ENCODE measurements around the gene RPS5. TPM values are rescaled to one million over a fixed set of nuclear protein-coding genes. Genes with fewer than 3 reads are reported as not detected.

Gene RPS5
- total and polyA plus RNA-seq, 4 experiments from 2014 or later: 1,172 to 1,360 (median 1,286) TPM

GRCh38 chr19:58408152-58409009 lies 21.3 kb downstream of the RPS5 start, which contains the start of gene ZNF584:
Gene ZNF584, plus strand, starts transcription at chr19:58408649. Its CDS starts 499 bp downstream, at chr19:58409148.
- peaks cover 0 to 10% of the 10 kb centered on the region in 2 donors for H3K36me3 Mint-ChIP-seq
- DNase-seq: peak; percentile 93 to 94 (median 93)
- H3K27me3 ChIP-seq (ENCODE audit: insufficient read depth, low read length): no peaks in the 10 kb centered on the region
- intact Hi-C loops (cut with micrococcal nuclease): loop anchor here (1.0 to 2.0 kb wide), 11 partner anchors 21 to 226 kb away; partner anchors contain the start of genes ERVK3-1, MZF1, RPS5 and ZNF132
- H3K27me3 Mint-ChIP-seq: no peaks in the 10 kb centered on the region
- no peaks in the 10 kb centered on the region for H3K9me3 ChIP-seq (ENCODE audit: control insufficient read depth in 1 of 2, low read length in 2 of 2)
- peaks cover 25% of the 10 kb centered on the region for H3K4me1 ChIP-seq (ENCODE audit: insufficient read depth, low read length)
- CTCF ChIA-PET (ENCODE audit: partially characterized antibody): interaction anchor here (1.0 to 1.6 kb wide), 5 partner anchors 35 to 173 kb away, joined by 3 to 5 read pairs (median 3); partner anchors contain the start of gene ZNF324B
- H3K27ac ChIP-seq (ENCODE audit: low read depth, low read length): peak within 1 kb of the TSS; percentile 77
- no peaks in the 10 kb centered on the region for H3K36me3 ChIP-seq (ENCODE audit: insufficient read depth, low read length)
- peak within 1 kb of the TSS; percentile 71 to 94 for H3K4me3 ChIP-seq (ENCODE audit: low read length in 2 of 2)
- POLR2A ChIA-PET (ENCODE audit: partially characterized antibody): interaction anchor here (0.7 to 1.8 kb wide), 17 partner anchors 8 to 136 kb away, joined by 3 to 12 read pairs (median 5); partner anchors contain the start of genes ERVK3-1, RNF225, RPS5 and TRIM28
- peak within 1 kb of the TSS; percentile 92 to 100 (median 96) for H3K4me3 Mint-ChIP-seq
- no peaks in the 10 kb centered on the region for H3K9me3 Mint-ChIP-seq
- peak within 1 kb of the TSS; percentile 91 to 98 (median 95) for H3K27ac Mint-ChIP-seq
- H3K4me1 Mint-ChIP-seq: peaks cover 21 to 39% (median 33%) of the 10 kb centered on the region in 4 donors

GRCh38 chr19:58409010-58409790 lies 22.1 kb downstream of the RPS5 start:
- peak overlapping the region; percentile 19 to 94 for H3K4me3 ChIP-seq (ENCODE audit: low read length in 2 of 2)

GRCh38 chr19:58416604-58417003 lies 29.5 kb downstream of the RPS5 start:
- H3K4me1 ChIP-seq (ENCODE audit: insufficient read depth, low read length): no peaks in the 10 kb centered on the region
- no peaks in the 10 kb centered on the region for H3K27me3 Mint-ChIP-seq
- intact Hi-C loops (cut with micrococcal nuclease): no loop called here
- H3K9me3 Mint-ChIP-seq: no peaks in the 10 kb centered on the region
- no peak for DNase-seq
- H3K4me3 ChIP-seq (ENCODE audit: low read length in 2 of 2): no peak overlapping the region
- H3K27ac ChIP-seq (ENCODE audit: low read depth, low read length): no peak overlapping the region
- peaks cover 32 to 34% of the 10 kb centered on the region in 2 donors for H3K36me3 Mint-ChIP-seq
- no peaks in the 10 kb centered on the region for H3K9me3 ChIP-seq (ENCODE audit: control insufficient read depth in 1 of 2, low read length in 2 of 2)
- H3K4me1 Mint-ChIP-seq: peaks cover 0 to 3% (median 1%) of the 10 kb centered on the region in 4 donors
- H3K4me3 Mint-ChIP-seq: no peak overlapping the region
- no peaks in the 10 kb centered on the region for H3K27me3 ChIP-seq (ENCODE audit: insufficient read depth, low read length)
- POLR2A ChIA-PET (ENCODE audit: partially characterized antibody): no interaction called here
- H3K36me3 ChIP-seq (ENCODE audit: insufficient read depth, low read length): peaks cover 24% of the 10 kb centered on the region
- CTCF ChIA-PET (ENCODE audit: partially characterized antibody): interaction anchor here (1.6 kb wide), 1 partner anchor 10 kb away, joined by 3 read pairs; no protein-coding TSS in a partner anchor
- no peak overlapping the region for H3K27ac Mint-ChIP-seq

More at GRCh38 chr19:58409010-58409790, 22.1 kb downstream of the RPS5 start:
- Histone ChIP-seq H3K27me3 (ENCODE audit: insufficient read depth, low read length) (no peaks in the 10 kb centered on the region), H3K9me3 (ENCODE audit: control insufficient read depth in 1 of 2, low read length in 2 of 2) (no peaks in the 10 kb centered on the region), H3K4me1 (ENCODE audit: insufficient read depth, low read length) (peaks cover 25% of the 10 kb centered on the region), H3K27ac (ENCODE audit: low read depth, low read length) (peak overlapping the region; percentile 77), H3K36me3 (ENCODE audit: insufficient read depth, low read length) (no peaks in the 10 kb centered on the region)
- Mint-ChIP-seq H3K4me3 (peak overlapping the region; percentile 92 to 100 (median 96)), H3K36me3 (peaks cover 0 to 10% of the 10 kb centered on the region in 2 donors), H3K27me3 (no peaks in the 10 kb centered on the region), H3K4me1 (peaks cover 21 to 39% (median 33%) of the 10 kb centered on the region in 4 donors), H3K27ac (peak overlapping the region; percentile 78 to 92 (median 90)), H3K9me3 (no peaks in the 10 kb centered on the region)
- ChIA-PET CTCF (ENCODE audit: partially characterized antibody) (interaction anchor here (1.0 to 1.6 kb wide), 5 partner anchors 36 to 172 kb away, joined by 3 to 5 read pairs (median 3); partner anchors contain the start of gene ZNF324B), POLR2A (ENCODE audit: partially characterized antibody) (interaction anchor here (0.7 to 1.8 kb wide), 17 partner anchors 9 to 135 kb away, joined by 3 to 12 read pairs (median 5); partner anchors contain the start of genes ERVK3-1, RNF225, RPS5 and TRIM28)
- intact Hi-C loops (cut with micrococcal nuclease): loop anchor here (2.0 kb wide), 3 partner anchors 82 to 226 kb away; partner anchors contain the start of genes ZNF274, ZNF8 and ZSCAN22
- DNase-seq: no peak

GRCh38 chr19:58417071-58417470 lies 30.0 kb downstream of the RPS5 start:
- Mint-ChIP-seq H3K36me3 (peaks cover 32 to 34% of the 10 kb centered on the region in 2 donors), H3K4me1 (peaks cover 0 to 3% (median 1%) of the 10 kb centered on the region in 4 donors), H3K9me3 (no peaks in the 10 kb centered on the region), H3K4me3 (no peak overlapping the region), H3K27ac (no peak overlapping the region), H3K27me3 (no peaks in the 10 kb centered on the region)
- H3K4me1 ChIP-seq (ENCODE audit: insufficient read depth, low read length): no peaks in the 10 kb centered on the region
- H3K27me3 ChIP-seq (ENCODE audit: insufficient read depth, low read length): no peaks in the 10 kb centered on the region
- peaks cover 24% of the 10 kb centered on the region for H3K36me3 ChIP-seq (ENCODE audit: insufficient read depth, low read length)
- H3K4me3 ChIP-seq (ENCODE audit: low read length in 2 of 2): no peak overlapping the region
- ChIA-PET POLR2A (ENCODE audit: partially characterized antibody) (no interaction called here), CTCF (ENCODE audit: partially characterized antibody) (interaction anchor here (1.6 kb wide), 1 partner anchor 9 kb away, joined by 3 read pairs; no protein-coding TSS in a partner anchor)
- no peak for DNase-seq
- no peak overlapping the region for H3K27ac ChIP-seq (ENCODE audit: low read depth, low read length)
- intact Hi-C loops (cut with micrococcal nuclease): no loop called here
- H3K9me3 ChIP-seq (ENCODE audit: control insufficient read depth in 1 of 2, low read length in 2 of 2): no peaks in the 10 kb centered on the region

GRCh38 chr19:58428617-58429016 lies 41.5 kb downstream of the RPS5 start:
- intact Hi-C loops (cut with micrococcal nuclease): no loop called here
- Histone ChIP-seq H3K36me3 (ENCODE audit: insufficient read depth, low read length) (no peaks in the 10 kb centered on the region), H3K4me3 (ENCODE audit: low read length in 2 of 2) (no peak overlapping the region), H3K9me3 (ENCODE audit: control insufficient read depth in 1 of 2, low read length in 2 of 2) (peaks cover 17 to 48% of the 10 kb centered on the region in 2 donors), H3K4me1 (ENCODE audit: insufficient read depth, low read length) (no peaks in the 10 kb centered on the region), H3K27ac (ENCODE audit: low read depth, low read length) (no peak overlapping the region), H3K27me3 (ENCODE audit: insufficient read depth, low read length) (no peaks in the 10 kb centered on the region)
- CTCF ChIA-PET (ENCODE audit: partially characterized antibody): no interaction called here
- peaks cover 0 to 1% (median 0%) of the 10 kb centered on the region in 4 donors for H3K4me1 Mint-ChIP-seq
- H3K36me3 Mint-ChIP-seq: peaks cover 10 to 16% of the 10 kb centered on the region in 2 donors
- H3K27ac Mint-ChIP-seq: no peak overlapping the region
- H3K27me3 Mint-ChIP-seq: no peaks in the 10 kb centered on the region
- DNase-seq: no peak
- POLR2A ChIA-PET (ENCODE audit: partially characterized antibody): no interaction called here
- peaks cover 0 to 77% (median 51%) of the 10 kb centered on the region in 8 donors for H3K9me3 Mint-ChIP-seq
- no peak overlapping the region for H3K4me3 Mint-ChIP-seq

GRCh38 chr19:58429745-58430144 lies 42.7 kb downstream of the RPS5 start:
- Mint-ChIP-seq H3K27me3 (no peaks in the 10 kb centered on the region), H3K4me1 (peaks cover 0 to 1% (median 0%) of the 10 kb centered on the region in 4 donors), H3K27ac (no peak overlapping the region), H3K36me3 (peaks cover 19 to 25% of the 10 kb centered on the region in 2 donors), H3K9me3 (peaks cover 0 to 87% (median 62%) of the 10 kb centered on the region in 8 donors), H3K4me3 (no peak overlapping the region)
- H3K4me3 ChIP-seq (ENCODE audit: low read length in 2 of 2): no peak overlapping the region
- H3K27ac ChIP-seq (ENCODE audit: low read depth, low read length): no peak overlapping the region
- no peaks in the 10 kb centered on the region for H3K27me3 ChIP-seq (ENCODE audit: insufficient read depth, low read length)
- intact Hi-C loops (cut with micrococcal nuclease): no loop called here
- CTCF ChIA-PET (ENCODE audit: partially characterized antibody): no interaction called here
- POLR2A ChIA-PET (ENCODE audit: partially characterized antibody): interaction anchor here (1.1 to 1.4 kb wide), 2 partner anchors 10 to 21 kb away, joined by 3 to 5 read pairs; partner anchors contain the start of genes ZNF132 and ZNF584
- peaks cover 6% of the 10 kb centered on the region for H3K36me3 ChIP-seq (ENCODE audit: insufficient read depth, low read length)
- no peak for DNase-seq
- no peaks in the 10 kb centered on the region for H3K4me1 ChIP-seq (ENCODE audit: insufficient read depth, low read length)
- H3K9me3 ChIP-seq (ENCODE audit: control insufficient read depth in 1 of 2, low read length in 2 of 2): peaks cover 20 to 59% of the 10 kb centered on the region in 2 donors

Data from CD4-positive, alpha-beta memory T cell (primary cell).